NCI-H2029 (cell line): ENCODE results near the gene NPHS1.
"Not testable (repeated sequence)": the region's sequence is repeated elsewhere in the genome, so short reads cannot be mapped to it uniquely, and the experiment has no call there.

Source experiments
- DNase-seq: peaks from one replicate; lab custom pipeline; 2025; lab: John Stamatoyannopoulos, UW

NPHS1 gene

DNA sequence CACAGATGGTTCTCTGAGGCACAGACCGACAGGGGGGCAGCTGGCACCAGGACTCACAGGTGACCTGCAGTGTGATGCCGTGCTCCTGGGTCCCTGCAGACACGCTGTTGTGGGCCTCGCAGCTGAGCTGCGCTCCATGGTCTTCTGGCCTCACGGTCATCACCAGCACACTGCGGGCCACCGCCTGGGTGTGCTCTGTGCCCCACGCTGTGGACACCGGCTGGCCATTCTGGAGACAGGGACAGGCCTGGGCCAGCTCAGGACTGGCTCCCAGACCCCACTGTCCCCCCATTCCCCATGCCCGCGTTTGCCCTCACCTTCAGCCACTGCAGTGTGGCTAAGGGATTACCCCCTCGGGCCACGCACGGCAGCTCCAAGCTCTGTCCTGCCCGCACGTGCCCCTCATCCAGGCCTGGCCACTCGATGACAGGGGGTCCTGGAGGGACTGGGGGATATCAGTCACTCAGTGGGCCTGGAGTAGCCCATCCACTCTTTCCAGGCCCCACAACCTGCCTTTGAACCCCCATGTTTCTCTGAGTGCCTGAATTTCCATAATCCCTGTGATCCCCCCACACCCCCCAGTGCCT, 3.3 kb downstream of the NPHS1 start:
- no peak for DNase-seq

DNA sequence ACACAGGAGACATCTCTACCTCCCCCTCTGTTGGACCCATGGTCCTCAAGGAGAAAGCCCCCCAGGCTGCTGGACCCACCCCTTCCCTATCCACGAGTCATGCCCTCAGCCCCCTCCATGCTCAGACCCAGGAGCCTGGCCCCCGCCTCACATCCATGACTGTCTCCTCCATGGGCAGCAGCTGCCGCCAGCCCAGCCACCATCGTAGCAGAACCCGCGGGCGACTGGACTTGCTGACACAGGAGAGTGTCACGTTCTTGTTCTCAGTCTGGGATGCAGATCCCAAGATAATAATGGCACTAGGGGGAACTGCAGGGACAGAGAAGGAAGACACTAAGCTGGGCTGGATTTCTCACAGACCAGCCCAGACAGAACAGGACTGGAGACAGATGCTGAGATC, 3.8 kb downstream of the NPHS1 start:
- DNase-seq = no peak

DNA sequence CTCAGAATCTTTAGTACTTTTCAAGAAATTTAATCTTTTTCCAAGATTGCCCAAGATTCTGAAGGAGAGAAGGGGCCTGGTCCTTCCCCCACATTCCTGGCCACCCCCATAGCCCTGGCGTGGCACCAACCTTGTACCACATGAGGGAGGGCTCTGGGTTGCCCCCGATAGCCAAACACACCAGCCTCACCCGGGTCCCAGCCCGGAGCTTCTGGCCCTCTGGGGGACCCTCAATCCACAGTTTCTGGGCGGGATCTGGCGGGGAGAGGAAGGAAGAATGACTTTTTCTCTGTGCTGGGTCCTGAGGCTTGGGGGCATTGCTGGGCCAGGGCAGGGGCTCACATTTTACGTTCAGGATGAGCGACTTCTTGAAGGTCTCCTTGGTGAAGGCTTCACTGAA, 4.4 kb downstream of the NPHS1 start:
- DNase-seq = no peak

DNA sequence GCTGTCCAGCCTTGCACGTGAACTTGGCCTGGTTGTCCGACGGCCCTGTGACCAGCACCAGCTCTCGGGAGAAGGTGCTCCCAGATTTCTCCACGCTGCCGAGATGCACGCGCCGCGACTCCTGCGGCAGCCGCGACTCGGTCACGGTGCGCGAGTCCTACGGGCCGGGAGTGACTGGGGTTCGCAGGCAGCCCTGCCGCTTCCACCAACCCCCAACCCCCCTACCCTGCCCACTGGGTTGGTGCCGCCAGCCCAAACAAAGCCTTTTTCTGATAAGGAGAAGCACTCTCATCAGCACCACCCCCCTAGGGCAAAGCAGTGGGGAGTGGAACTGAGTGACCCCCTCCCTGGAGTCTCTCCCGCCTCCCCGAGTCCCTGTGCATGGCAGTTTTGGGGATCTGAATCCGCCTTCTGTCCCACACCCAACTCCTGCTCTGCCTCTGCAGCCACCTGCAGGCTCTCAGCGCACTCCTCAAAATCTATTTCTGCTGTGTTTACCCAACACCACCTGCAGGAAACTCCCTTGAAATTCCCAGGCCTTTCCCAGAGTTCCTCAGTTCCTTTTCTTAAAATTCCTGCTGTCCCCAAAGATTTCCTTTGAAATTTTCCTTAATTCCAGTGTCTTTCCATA, 6.2 kb downstream of the NPHS1 start:
- DNase-seq = peak; percentile 43

DNA sequence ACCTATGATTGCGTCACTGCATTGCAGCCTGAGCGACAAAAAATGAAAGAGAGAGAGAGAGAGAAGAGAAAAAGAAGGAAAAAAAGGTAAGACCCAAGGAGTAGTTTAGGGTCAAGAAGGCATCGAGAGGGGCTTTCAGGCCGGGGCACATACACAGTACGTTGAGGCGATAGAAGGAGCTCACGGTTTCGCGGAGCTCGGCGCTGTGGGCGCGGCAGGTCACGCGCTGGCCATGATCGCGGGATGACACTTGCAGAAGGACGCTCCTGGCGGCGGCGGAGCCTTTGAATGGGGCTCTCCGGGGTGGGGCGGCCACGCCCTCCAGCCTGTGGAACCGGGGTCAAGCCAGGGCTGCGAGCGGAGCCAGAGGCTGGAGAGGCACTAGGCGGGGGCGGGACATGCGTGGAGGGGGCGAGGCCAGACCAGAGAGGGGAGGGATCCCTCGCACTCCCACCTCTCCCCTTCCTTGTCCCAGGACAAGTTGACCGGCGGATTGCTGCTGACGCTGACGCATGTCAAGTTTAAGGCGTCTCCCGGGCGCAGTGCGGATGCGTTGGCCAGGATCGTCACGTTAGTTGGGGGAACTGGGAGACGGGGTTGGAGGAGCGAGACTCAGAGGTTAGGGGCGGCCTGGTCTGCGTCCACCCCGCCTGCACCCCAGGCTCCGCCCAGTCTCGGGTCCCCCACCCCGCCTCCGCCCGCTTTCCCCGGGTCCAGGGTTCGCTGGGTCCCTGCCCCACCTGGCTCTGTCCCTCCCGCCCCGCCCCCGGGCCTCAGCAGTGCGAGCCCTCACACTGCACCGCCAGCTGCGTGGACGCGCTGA, 6.9 kb downstream of the NPHS1 start:
- no peak for DNase-seq

DNA sequence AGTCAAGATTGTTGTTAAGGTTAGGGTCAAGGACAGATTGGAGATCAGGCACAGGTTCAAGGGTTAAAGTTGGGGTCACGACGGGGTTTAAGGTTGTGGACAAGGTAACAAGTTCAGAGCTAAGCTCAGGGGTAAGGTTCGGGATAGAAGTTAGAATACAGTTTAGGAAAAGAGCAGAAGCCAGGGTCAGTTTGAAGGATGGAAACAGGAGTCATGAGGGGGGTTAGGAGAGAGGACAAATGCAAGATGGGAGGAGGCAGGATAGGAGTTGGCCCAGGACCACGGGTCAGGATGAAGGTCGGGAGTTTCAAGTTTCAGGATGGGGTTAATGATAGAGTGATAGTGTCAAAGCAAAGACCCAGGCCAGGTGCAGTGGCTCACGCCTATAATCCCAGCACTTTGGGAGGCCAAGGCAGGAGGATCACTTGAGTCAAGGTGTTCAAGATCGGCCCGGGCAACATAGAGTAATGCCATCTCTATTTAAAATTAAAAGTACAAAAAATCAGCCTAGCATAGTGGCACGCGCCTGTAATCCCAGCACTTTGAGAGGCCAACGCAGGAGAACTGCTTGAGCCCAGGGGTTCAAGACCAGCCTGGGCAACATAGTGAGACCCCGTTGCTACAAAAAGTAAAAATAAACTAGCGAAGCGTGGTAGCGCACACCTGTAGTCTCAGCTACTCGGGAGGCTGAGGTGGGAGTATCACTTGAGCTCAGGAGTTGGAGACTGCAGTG, 7.7 kb downstream of the NPHS1 start:
- DNase-seq = no peak

DNA sequence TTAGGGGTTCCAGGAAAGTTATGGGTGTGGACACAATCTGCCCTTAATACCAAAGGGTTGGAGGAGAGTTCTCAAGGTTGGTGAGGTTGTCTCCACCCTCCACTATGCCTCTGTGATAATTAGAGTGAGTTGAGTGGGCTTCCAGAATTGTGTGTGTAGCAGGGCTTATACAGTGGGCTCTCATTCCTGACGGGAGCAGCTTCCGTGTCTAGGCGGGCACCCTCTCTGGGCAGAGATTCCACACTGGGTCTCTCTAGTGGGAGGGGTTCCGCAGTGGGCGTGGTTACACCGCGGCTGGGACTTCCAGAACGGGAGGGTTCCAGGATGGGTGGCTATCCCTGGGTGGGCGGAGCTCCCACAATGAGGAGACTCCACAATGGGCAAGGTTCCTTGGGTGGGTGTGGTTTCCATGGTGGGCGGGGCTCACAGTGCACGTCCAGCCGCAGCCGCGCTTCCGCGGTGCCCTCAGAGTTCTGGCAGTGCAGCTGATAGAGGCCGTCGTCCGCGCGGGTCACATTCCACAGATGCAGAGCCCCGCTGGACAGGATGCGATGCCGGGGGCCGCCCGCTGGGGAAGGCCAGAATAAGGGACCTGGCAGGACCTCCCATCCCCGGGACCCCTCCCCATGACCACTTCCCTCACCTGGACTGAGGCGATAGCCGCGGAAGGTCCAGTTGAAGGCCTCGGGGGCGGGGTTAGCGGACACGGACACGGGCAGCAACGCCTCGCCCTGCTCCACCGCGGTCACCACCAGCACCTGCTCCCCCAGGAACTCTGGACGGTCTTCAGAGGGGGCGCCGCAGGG, 8.4 kb downstream of the NPHS1 start:
- DNase-seq = peak; percentile 79

DNA sequence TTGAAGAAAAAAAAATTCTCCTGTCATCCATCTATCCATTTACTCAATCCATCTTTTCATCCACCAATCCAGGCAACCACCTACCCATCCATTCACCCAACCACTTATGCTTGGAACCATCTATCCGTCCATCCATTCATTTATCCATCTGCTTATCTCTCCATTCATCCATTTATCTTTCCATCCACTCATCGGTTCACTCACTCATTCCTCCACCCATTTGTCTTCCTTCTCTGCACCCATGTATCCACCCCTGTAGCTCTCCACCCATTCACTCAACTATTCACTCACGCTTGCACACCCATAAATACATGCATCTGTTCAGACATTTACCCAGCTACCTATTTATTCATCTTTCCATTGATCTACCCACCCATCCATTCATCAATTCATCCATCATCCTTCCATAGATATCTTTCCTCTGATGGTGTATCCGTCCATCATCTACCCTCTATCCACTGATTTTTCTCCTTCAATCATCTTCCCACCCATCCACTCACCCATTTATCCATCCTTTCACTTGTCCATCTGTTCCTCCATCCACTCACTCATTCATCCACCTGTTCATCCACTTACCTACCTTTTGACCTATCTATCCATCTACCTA, 9.5 kb downstream of the NPHS1 start:
- DNase-seq = no peak

DNA sequence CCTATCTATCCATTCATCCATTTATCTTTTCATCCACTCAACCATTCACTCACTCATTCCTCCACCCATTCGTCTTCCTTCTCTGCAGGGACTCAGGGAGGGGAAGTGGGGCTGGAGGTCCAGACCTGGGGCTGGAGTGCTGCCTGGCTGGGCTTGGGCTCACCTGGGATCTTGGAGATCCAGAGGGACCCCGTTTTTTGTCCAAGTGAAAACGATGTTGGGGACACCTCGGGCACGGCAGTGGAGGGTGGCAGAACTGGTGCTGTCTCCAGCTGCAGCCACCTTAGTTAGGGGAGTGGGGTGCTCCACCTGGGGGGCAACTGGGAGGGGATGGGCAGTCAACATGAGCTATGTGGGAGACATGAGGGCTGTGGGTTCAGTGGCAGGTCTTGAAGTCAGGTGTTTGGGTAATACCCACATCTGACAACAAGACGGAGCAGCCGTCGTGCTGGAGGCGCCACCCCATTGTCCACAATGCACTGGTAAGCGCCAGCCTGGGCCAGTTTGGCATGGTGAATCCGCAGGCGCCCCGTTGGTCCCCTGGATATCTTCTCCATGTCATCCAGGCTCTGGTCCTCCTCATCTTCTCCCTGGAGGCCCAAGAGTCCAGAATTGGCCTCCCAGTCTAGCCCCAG, 10.2 kb downstream of the NPHS1 start:
- DNase-seq = no peak

DNA sequence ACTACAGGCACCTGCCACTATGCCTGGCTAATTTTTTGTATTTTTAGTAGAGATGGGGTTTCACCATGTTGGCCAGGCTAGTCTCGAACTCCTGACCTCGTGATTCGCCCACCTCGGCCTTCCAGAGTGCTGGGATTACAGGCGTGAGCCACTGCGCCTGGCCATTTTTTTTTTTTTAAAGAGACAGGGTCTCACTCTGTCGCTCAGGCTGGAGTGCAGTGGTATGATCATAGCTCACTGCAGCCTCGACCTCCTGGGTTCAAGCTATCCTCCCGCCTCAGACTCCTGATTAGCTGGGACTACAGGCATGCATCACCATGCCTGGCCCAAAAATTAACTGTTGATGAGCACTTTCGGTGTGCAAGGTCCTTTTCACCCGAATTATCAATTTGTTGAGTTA, 16.2 kb downstream of the NPHS1 start:
- DNase-seq = not testable (repeated sequence)

DNA sequence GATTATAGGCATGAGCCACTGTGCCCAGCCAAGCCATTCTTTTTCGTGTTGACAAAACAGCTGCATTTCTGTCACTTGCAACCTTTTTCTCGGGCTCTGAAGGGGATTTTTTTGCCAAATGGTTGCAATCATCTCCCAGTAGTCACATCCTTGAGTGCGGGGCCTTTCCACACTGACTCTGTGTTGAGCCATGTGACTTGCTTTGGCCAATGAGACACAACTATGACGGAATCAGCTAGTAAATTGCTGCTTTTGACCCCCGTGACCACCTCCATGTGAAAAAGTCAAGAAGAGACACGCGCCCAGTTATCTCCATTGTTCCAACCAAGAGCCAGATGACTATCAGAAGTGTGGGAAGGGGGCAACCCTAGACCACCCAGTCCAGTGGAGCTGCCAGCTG, 18.3 kb downstream of the NPHS1 start:
- DNase-seq = no peak

DNA sequence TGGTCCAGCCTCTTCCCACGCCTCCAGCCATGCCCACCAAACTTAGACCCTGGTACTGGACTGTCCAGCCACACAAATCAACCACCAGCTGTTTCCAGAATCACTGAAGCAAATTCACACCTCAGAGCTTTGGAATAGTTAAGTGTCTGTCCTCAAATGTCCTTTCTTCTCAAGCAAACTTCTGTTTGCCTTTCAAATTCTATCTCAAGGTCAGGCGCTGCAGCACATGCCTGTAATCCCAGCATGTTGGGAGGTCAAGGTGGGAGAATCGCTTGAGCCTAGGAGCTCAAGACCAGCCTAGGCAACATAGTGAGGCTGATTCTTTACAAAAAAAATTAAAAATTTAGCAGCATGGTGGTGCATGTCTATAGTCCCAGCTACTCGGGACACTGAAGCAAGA, 20.2 kb downstream of the NPHS1 start:
- no peak for DNase-seq

DNA sequence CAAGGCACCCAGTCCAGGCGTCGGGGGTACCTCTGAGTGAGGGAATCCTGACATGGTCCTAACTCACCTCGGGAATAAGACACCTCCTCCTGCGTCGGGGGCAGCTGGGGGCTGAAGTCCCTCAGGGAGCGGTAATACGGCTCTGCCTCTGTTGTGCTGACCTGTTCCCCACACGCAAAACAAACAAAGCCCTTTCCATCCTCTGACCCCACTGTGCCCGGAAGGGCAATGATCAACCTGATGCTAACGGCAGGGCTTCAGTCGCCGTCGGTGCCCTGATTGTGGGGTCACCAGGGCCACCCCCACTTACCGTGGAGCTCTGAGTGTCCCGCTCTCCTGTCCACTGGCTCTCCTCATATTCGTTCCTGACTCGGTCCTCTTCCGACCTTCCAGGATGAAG, 21.3 kb downstream of the NPHS1 start:
- DNase-seq = no peak

DNA sequence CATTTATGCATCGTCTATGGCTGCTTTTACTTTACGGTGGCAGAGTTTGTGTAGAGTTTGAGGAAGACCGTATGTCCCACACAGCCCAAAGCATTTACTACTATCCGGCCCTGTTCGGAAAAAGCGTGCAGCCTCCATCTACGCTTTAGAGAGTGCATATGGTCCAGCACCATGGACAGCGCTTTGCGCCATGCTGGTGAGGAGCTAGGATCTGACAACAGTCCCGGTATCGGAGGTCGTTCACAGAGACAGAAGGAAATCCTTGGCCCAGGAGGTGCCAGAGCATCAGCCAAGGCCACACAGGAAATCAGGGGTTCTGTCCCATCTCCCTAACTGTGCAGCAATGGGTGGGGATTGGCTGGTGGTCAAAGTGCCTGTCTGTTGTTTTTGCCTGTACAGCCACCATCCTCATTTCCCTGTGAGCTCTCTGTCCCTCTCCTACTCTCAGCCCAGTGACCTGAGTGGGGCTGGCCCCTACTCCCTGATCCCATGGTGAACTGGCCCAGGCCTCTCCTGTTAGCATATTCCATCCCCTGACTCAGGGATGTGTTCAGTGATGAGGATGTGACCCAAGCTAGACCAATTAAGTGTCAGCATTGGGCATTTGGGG, 23.5 kb downstream of the NPHS1 start:
- DNase-seq = no peak

DNA sequence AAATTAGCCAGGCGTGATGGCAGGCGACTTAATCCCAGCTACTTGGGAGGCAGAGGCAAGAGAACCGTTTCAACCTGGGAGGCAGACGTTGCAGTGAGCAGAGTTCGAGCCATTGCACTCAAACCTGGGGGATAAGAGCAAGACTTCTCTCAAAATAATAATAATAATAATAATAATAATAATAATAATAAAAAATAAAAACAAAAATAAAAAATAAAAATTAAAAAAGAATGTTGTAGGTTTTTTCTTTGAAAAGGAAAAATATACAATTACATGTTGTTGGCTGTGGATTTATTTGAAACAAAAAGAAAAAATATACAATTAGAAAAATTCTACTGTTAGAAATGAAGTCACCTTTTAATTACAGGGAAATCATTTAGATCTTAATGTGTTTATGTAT, 28.2 kb downstream of the NPHS1 start:
- DNase-seq = no peak

DNA sequence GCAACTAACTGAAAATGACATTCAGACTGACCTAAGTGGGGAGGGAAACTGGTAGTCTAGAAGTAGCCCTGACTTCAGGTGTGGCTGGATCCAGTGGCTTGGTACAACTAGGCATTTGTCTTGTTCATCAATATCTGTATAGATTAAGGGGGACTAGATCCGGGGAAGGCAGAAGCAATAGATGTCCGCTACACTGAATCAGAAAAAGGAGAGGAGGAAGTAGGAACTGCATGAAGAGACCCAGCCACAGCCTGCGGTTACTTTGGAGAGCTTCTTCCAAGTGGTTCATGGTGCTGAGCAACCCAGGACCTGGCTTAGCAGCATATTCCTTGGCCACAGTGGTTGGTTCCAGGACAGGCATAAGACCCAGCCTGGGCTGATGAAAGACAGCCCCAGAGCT, 29.7 kb downstream of the NPHS1 start:
- no peak for DNase-seq

DNA sequence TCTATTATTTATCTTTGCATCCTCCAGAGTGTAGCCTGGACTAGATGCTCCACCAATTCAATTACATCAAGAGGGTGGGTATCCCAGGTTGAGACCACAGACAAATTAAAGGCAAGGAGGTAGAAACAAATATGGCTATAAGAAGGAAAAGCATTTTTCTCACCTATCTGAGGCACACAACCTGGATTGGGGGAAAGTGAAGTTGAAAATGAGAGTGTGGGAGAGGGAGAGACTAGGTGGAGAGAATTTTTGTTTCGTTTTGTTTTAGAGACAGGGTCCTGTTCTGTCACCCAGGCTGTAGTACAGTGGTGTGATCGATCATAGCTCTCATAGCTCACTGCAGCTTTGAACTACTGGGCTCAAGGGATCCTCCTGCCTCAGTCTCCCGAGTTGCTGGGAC, 33.9 kb downstream of the NPHS1 start:
- DNase-seq = no peak

DNA sequence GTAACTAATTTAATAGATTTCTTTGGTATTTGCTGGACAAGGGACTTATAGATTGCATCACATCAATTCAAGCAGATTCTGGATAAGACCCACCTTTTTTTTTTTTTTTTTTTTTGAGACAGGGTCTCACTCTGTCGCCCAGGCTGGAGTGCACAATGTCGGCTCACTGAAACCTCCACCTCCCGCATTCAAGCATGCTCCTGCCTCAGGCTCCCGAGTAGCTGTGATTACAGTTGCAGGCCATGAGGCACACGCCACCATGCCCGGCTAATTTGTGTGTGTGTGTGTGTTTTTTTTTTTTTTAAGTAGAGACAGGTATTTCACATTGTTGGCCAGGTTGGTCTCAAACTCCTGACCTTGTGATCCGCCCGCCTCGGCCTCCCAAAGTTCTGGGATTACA, 35.5 kb downstream of the NPHS1 start:
- no peak for DNase-seq

DNA sequence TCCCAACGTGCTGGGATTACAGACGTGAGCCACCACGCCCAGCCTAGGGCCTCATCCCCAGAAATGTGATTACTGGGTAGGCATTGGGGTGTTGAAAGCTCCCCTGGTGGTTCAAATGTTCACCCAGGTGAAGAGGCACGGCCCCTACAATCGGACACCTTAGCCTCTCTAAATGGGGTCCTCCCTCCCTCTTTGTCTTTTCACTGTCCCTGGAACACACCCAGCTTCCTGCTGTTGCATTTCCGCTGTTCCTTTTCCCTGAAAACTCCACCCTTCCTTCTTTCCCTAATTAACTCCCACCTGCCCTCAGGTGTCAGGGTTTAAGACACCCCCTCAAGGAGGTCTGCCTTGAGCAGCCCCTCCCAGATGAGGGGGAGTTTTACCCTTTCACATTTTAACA, 36.0 kb downstream of the NPHS1 start:
- no peak for DNase-seq

DNA sequence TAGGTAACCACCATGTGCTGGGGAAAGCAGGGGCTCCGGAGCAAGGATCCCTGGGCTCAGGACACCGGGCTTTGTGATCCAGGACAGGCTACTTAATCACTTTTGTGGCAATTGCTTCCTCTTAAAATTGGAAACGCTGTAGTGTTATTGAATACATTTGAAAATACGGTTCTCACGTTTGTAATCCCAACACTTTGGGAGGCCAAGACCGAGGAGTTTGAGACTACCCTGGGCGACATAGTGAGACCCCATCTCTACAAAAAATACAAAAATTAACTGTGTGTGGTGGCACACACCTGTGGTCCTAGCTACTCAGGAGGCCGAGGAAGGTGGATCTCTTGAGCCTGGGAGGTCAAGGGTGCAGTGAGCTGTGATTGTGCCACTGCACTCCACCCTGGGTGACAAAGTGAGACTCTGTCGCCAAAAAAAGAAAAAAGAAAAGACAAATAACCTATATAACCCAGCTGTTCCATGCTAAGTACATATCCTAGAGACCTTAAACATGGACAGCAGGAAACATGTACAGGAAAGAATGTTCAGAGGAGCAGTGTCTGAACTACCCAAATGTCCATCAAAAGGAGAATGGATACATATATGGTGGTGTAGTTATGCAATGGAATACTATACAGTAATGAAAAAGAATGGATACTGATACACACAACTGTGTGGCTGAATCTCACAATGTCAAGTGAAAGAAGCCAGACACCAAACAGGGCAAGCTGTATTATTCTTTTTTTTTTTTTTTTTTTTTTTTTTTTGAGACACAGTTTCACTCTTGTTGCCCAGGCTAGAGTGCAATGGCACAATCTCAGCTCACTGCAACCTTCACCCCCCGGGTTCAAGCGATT, 39.0 kb downstream of the NPHS1 start:
- no peak for DNase-seq
